GM12878 (cell line): ENCODE results near the gene VWA8. TPM values are rescaled to one million over a fixed set of nuclear protein-coding genes. Genes with fewer than 3 reads are reported as not detected.

Experiments used
- ATAC-seq: fragments of 200-7000 bp; cut with Tn5 transposase; 3 replicates; pipeline ENCODE4 v1.9.1; 2020; ENCODE audit warnings: mild to moderate bottlenecking, moderate library complexity
- BruUV-seq: library from RNA; stranded (reverse); fragments of 400-500 nt; replicated peaks from 2 replicates; lab custom pipeline; 2021; lab: Mats Ljungman, UMichigan
- CTCF ChIA-PET: fragments of 300-600 bp; sonication (Branson Sonifier 250); formaldehyde crosslinking; extraction: SDS; loops from one replicate; lab custom pipeline; 2021; ENCODE audit warnings: inconsistent platforms; lab: Yijun Ruan, JAX
- POLR2A ChIA-PET: fragments of 350-600 bp; formaldehyde crosslinking; extraction: SDS; loops from one replicate; lab custom pipeline; 2021; ENCODE audit warnings: inconsistent platforms; lab: Charles Lee
- RAD21 ChIA-PET: fragments of 300-600 bp; sonication (Branson Sonifier 250); formaldehyde crosslinking; loops from one replicate; lab custom pipeline; 2023; ENCODE audit warnings: antibody characterized with exemption; ENCODE audit not compliant: unreplicated experiment; lab: Charles Lee
- SMC1A ChIA-PET: fragments of 300-600 bp; sonication (Branson Sonifier 250); formaldehyde crosslinking; loops from one replicate; lab custom pipeline; 2023; ENCODE audit not compliant: unreplicated experiment, uncharacterized antibody; lab: Charles Lee
- DNase-seq: peaks from one replicate; pipeline ENCODE4 v3.0.0-alpha.2; 2011; ENCODE audit warnings: low read depth, low spot score
- FAIRE-seq: peaks from 3 replicates; lab custom pipeline; 2011; peaks lifted over from hg19 to GRCh38; lab: Jason Lieb, UNC
- H2AFZ ChIP-seq: 2 replicates; pipeline ENCODE4 v1.6.0; 2011; ENCODE audit warnings: low read depth, low read length, control low read depth; ENCODE audit not compliant: control insufficient read depth
- H3K27ac ChIP-seq: 2 replicates; pipeline ENCODE4 v1.5.1; 2011; ENCODE audit warnings: control low read depth; ENCODE audit not compliant: control insufficient read depth, insufficient read depth
- H3K27me3 ChIP-seq, 2 experiments: replicated peaks in 1 of 2; 2 replicates each; pipeline versions ENCODE4 v1.6.0 to v1.6.1; 2011; ENCODE audit warnings: low read length in 1 of 2; ENCODE audit not compliant: control insufficient read depth in 2 of 2, insufficient read depth in 2 of 2
- H3K36me3 ChIP-seq, 2 experiments: 2 replicates each; pipeline ENCODE4 v1.5.1; 2011; ENCODE audit warnings: low read length in 1 of 2; ENCODE audit not compliant: control insufficient read depth in 2 of 2, insufficient read depth in 2 of 2
- H3K4me1 ChIP-seq: 2 replicates; pipeline ENCODE4 v1.6.1; 2011; ENCODE audit warnings: mild to moderate bottlenecking, low read length, moderate library complexity, mixed read lengths; ENCODE audit not compliant: control insufficient read depth, insufficient read depth
- H3K4me2 ChIP-seq: 2 replicates; pipeline ENCODE4 v1.6.0; 2011; ENCODE audit warnings: control low read depth; ENCODE audit not compliant: control insufficient read depth, insufficient read depth
- H3K4me3 ChIP-seq: fragments of 200-600 bp; sonication (generic); 2 replicates; pipeline ENCODE4 v1.5.1; 2016
- H3K79me2 ChIP-seq: 2 replicates; pipeline ENCODE4 v1.6.0; 2011; ENCODE audit warnings: low read length; ENCODE audit not compliant: control insufficient read depth, insufficient read depth
- H3K9ac ChIP-seq: 2 replicates; pipeline ENCODE4 v1.8.0; 2011; ENCODE audit warnings: low read length, control low read depth, mixed read lengths; ENCODE audit not compliant: control insufficient read depth, insufficient read depth
- H3K9me3 ChIP-seq: replicated peaks from 3 replicates; pipeline ENCODE4 v1.5.1; 2011; ENCODE audit warnings: mild to moderate bottlenecking, low read length; ENCODE audit not compliant: control insufficient read depth, insufficient read depth
- H4K20me1 ChIP-seq: 2 replicates; pipeline ENCODE4 v1.6.0; 2011; ENCODE audit not compliant: control insufficient read depth, insufficient read depth
- CHD2 ChIP-seq: IDR thresholded peaks from 2 replicates; pipeline ENCODE4 v1.6.1; 2011; ENCODE audit warnings: low read depth, low read length, improper control_type of control experiment, borderline replicate concordance
- HDAC2 ChIP-seq: fragments of 200-600 bp; sonication (generic); IDR thresholded peaks from 2 replicates; pipeline ENCODE4 v1.6.1; 2017
- NFYA ChIP-seq: IDR thresholded peaks from 2 replicates; pipeline ENCODE4 v1.6.1; 2011; ENCODE audit warnings: low read depth, mild to moderate bottlenecking, low read length, improper control_type of control experiment, borderline replicate concordance
- POU2F2 ChIP-seq: IDR thresholded peaks from 3 replicates; pipeline ENCODE4 v1.6.1; 2011; ENCODE audit warnings: low read depth, mild to moderate bottlenecking, low read length, borderline replicate concordance
- RAD51 ChIP-seq: fragments of 450-650 bp; IDR thresholded peaks from 2 replicates; pipeline ENCODE4 v1.6.1; 2016; ENCODE audit warnings: moderate library complexity, mild to moderate bottlenecking, inconsistent platforms
- SIN3A ChIP-seq: IDR thresholded peaks from 2 replicates; pipeline ENCODE4 v1.6.1; 2012; ENCODE audit warnings: low read depth, low read length, improper control_type of control experiment
- TCF3 ChIP-seq: IDR thresholded peaks from 2 replicates; pipeline ENCODE4 v1.6.1; 2012; ENCODE audit warnings: low read depth, mild to moderate bottlenecking, low read length, borderline replicate concordance; ENCODE audit not compliant: insufficient read depth
- ZNF622 ChIP-seq: fragments of 450-650 bp; IDR thresholded peaks from 2 replicates; pipeline ENCODE4 v1.6.1; 2017; ENCODE audit warnings: mild to moderate bottlenecking, inconsistent platforms
- WGBS: methylation state at CpG from one replicate; pipeline ENCODE4 v1.1.6; 2016; ENCODE audit warnings: low lambda C conversion rate; ENCODE audit not compliant: insufficient replicate concordance, insufficient coverage; ENCODE audit errors: missing lambda C conversion rate; 5-methylcytosine and 5-hydroxymethylcytosine counted together
- in situ Hi-C: fragments of 300-500 bp; cut with MboI; formaldehyde crosslinking; loops from 9 replicates; pipeline ENCODE4 v1.14.3; 2018; ENCODE audit warnings: mixed read lengths
- intact Hi-C: fragments of 100-400 bp; cut with micrococcal nuclease; formaldehyde crosslinking; loops from one replicate; pipeline ENCODE4 v1.14.2; 2022; ENCODE audit not compliant: unreplicated experiment
- polyA plus RNA-seq, 11 experiments: library from polyadenylated mRNA; depleted of rRNA in 4 of 11; unstranded in 6 of 11; stranded (reverse) in 5 of 11; fragments of >200 nt; fragmentation: Nextera tagmentation in 4 of 11; fragmentation: Illumina TruSeq in 1 of 11; extraction: Ambion mirVana in 4 of 11; extraction: Trizol in 1 of 11; gene quantifications; 1 replicate in 1 of 11; 2 replicates in 10 of 11; pipeline versions ENCODE4 v1.2.1 to v1.2.3, GENCODE V29; 2011 to 2016; ENCODE audit warnings: inconsistent platforms in 2 of 11, missing spikeins in 2 of 11, low read depth in 1 of 11
- total RNA-seq, 4 experiments: library from RNA; depleted of rRNA in 3 of 4; stranded (reverse); fragments of >200 nt in 3 of 4; fragmentation: Illumina TruSeq in 1 of 4; extraction: Trizol in 1 of 4; gene quantifications; 2 replicates each; pipeline versions ENCODE4 v1.2.1 to v1.2.3, GENCODE V29; 2013 to 2021

Gene VWA8
- total and polyA plus RNA-seq, 10 of the 15 experiments (the other 5 are each of a cell fraction or from before 2014, with no cell fraction given) = 3.0 to 21.8 (median 13.5) TPM

GRCh38 chr13:41694545-41695301, 266.2 kb downstream of the VWA8 start (continued):
- TF ChIP-seq RAD51 = no peak

- H3K9ac ChIP-seq = no peak overlapping the region
- H3K4me3 ChIP-seq = no peak overlapping the region
- no peak overlapping the region for H3K4me2 ChIP-seq
- RAD21 ChIA-PET = interaction anchor here (1.3 to 1.5 kb wide), 3 partner anchors 15 to 523 kb away, joined by 3 to 5 read pairs (median 5); no protein-coding TSS in a partner anchor
- TF ChIP-seq NFYA = no peak
- TF ChIP-seq HDAC2 = no peak
- TF ChIP-seq CHD2 = no peak
- no peak for TF ChIP-seq POU2F2
- no peak for TF ChIP-seq ZNF622
- TF ChIP-seq TCF3 = no peak
- no peak for TF ChIP-seq SIN3A
- TF ChIP-seq, all 136 proteins: peak for 0
- SMC1A ChIA-PET = interaction anchor here (0.7 to 1.5 kb wide), 5 partner anchors 14 to 59 kb away, joined by 3 to 4 read pairs (median 3); no protein-coding TSS in a partner anchor
- peaks cover 0 to 8% of the 10 kb centered on the region in 2 experiments; a peak in 2 of 4 replicates for H3K36me3 ChIP-seq
- ATAC-seq = no peak
- in situ Hi-C loops (no loop called here), intact Hi-C loops (no loop called here)
- no peaks in the 10 kb centered on the region for H4K20me1 ChIP-seq
- no peak for FAIRE-seq
- no peak for DNase-seq
- no peak overlapping the region for H2AFZ ChIP-seq
- no peaks in the 10 kb centered on the region for H3K9me3 ChIP-seq
- H3K79me2 ChIP-seq = no peaks in the 10 kb centered on the region
- CTCF ChIA-PET = interaction anchor here (1.0 to 1.1 kb wide), 4 partner anchors 18 to 26 kb away, joined by 3 to 5 read pairs (median 4); no protein-coding TSS in a partner anchor
- BruUV-seq = no TSS peak
- POLR2A ChIA-PET = no interaction called here
- no peaks in the 10 kb centered on the region for H3K27me3 ChIP-seq
- H3K4me1 ChIP-seq = peaks cover 9% of the 10 kb centered on the region; the same call in 1 of the 2 replicates
- no peak overlapping the region for H3K27ac ChIP-seq
- 93% methylated on average over 1 of the region's 1 CpG for WGBS
Measured at GRCh38 chr13:41693434-41693833, 267.5 kb downstream of the VWA8 start.
